Measurements from ENCODE around the gene MRPL16. TPM values are rescaled to one million over a fixed set of nuclear protein-coding genes. Genes with fewer than 3 reads are reported as not detected.
"Not testable (repeated sequence)": the region's sequence is repeated elsewhere in the genome, so short reads cannot be mapped to it uniquely, and the experiment has no call there.

MRPL16 gene
- total and polyA plus RNA-seq, 9 donors = 32.8 to 38.6 (median 37.1) TPM

- Histone ChIP-seq H3K4me3 (ENCODE audit: low read length) (no peak overlapping the region), H3K4me1 (ENCODE audit: control insufficient read depth, insufficient read depth, low read length) (no peaks in the 10 kb centered on the region), H3K9me3 (replicated peaks; ENCODE audit: control insufficient read depth, low read depth, low read length) (no peaks in the 10 kb centered on the region), H3K27me3 (ENCODE audit: control insufficient read depth, insufficient read depth, low read length) (no peaks in the 10 kb centered on the region), H3K27ac (ENCODE audit: low read length) (no peak overlapping the region), H3K36me3 (ENCODE audit: control insufficient read depth, insufficient read depth, low read length) (peaks cover 12% of the 10 kb centered on the region)
- DNase-seq = no peak
- 50% methylated on average over 4 of the region's 7 CpGs for WGBS (ENCODE audit: insufficient coverage)
Observed at GRCh38 chr11:59800390-59801025, 10.1 kb downstream of the MRPL16 start.

GRCh38 chr11:59794417-59794816, 16.2 kb downstream of the MRPL16 start:
- Histone ChIP-seq H3K27ac (ENCODE audit: low read length) (no peak overlapping the region), H3K4me1 (ENCODE audit: control insufficient read depth, insufficient read depth, low read length) (no peaks in the 10 kb centered on the region), H3K4me3 (ENCODE audit: low read length) (no peak overlapping the region), H3K36me3 (ENCODE audit: control insufficient read depth, insufficient read depth, low read length) (no peaks in the 10 kb centered on the region), H3K9me3 (replicated peaks; ENCODE audit: control insufficient read depth, low read depth, low read length) (no peaks in the 10 kb centered on the region), H3K27me3 (ENCODE audit: control insufficient read depth, insufficient read depth, low read length) (no peaks in the 10 kb centered on the region)
- WGBS (ENCODE audit: insufficient coverage) = no CpG with 5 or more reads among the region's 3 CpGs
- no peak for DNase-seq

GRCh38 chr11:59792507-59792906, 18.1 kb downstream of the MRPL16 start:
- DNase-seq = no peak
- WGBS (ENCODE audit: insufficient coverage) = 75% methylated on average over 1 of the region's 1 CpG
- no peaks in the 10 kb centered on the region for H3K27me3 ChIP-seq (ENCODE audit: control insufficient read depth, insufficient read depth, low read length)
- H3K4me1 ChIP-seq (ENCODE audit: control insufficient read depth, insufficient read depth, low read length) = no peaks in the 10 kb centered on the region
- H3K27ac ChIP-seq (ENCODE audit: low read length) = no peak overlapping the region
- H3K36me3 ChIP-seq (ENCODE audit: control insufficient read depth, insufficient read depth, low read length) = no peaks in the 10 kb centered on the region
- H3K4me3 ChIP-seq (ENCODE audit: low read length) = no peak overlapping the region
- H3K9me3 ChIP-seq (replicated peaks; ENCODE audit: control insufficient read depth, low read depth, low read length) = no peaks in the 10 kb centered on the region

- H3K9me3 ChIP-seq (replicated peaks; ENCODE audit: control insufficient read depth, low read depth, low read length) = no peaks in the 10 kb centered on the region
- WGBS (ENCODE audit: insufficient coverage) = 46% methylated on average over 4 of the region's 4 CpGs
- no peak for DNase-seq
- no peak overlapping the region for H3K4me3 ChIP-seq (ENCODE audit: low read length)
- no peaks in the 10 kb centered on the region for H3K4me1 ChIP-seq (ENCODE audit: control insufficient read depth, insufficient read depth, low read length)
- H3K36me3 ChIP-seq (ENCODE audit: control insufficient read depth, insufficient read depth, low read length) = no peaks in the 10 kb centered on the region
- no peaks in the 10 kb centered on the region for H3K27me3 ChIP-seq (ENCODE audit: control insufficient read depth, insufficient read depth, low read length)
- no peak overlapping the region for H3K27ac ChIP-seq (ENCODE audit: low read length)
Observed at GRCh38 chr11:59791639-59792038, 18.9 kb downstream of the MRPL16 start.

- WGBS (ENCODE audit: insufficient coverage) = 35% methylated on average over 3 of the region's 3 CpGs
- DNase-seq = no peak
- Histone ChIP-seq H3K36me3 (ENCODE audit: control insufficient read depth, insufficient read depth, low read length) (no peaks in the 10 kb centered on the region), H3K4me1 (ENCODE audit: control insufficient read depth, insufficient read depth, low read length) (no peaks in the 10 kb centered on the region), H3K9me3 (replicated peaks; ENCODE audit: control insufficient read depth, low read depth, low read length) (no peaks in the 10 kb centered on the region), H3K27ac (ENCODE audit: low read length) (no peak overlapping the region), H3K27me3 (ENCODE audit: control insufficient read depth, insufficient read depth, low read length) (no peaks in the 10 kb centered on the region), H3K4me3 (ENCODE audit: low read length) (no peak overlapping the region)
Observed at GRCh38 chr11:59787816-59788215, 22.8 kb downstream of the MRPL16 start.

GRCh38 chr11:59787255-59787588, 23.4 kb downstream of the MRPL16 start:
- Histone ChIP-seq H3K9me3 (replicated peaks; ENCODE audit: control insufficient read depth, low read depth, low read length) (no peaks in the 10 kb centered on the region), H3K4me3 (ENCODE audit: low read length) (no peak overlapping the region), H3K27me3 (ENCODE audit: control insufficient read depth, insufficient read depth, low read length) (no peaks in the 10 kb centered on the region), H3K36me3 (ENCODE audit: control insufficient read depth, insufficient read depth, low read length) (no peaks in the 10 kb centered on the region), H3K27ac (ENCODE audit: low read length) (no peak overlapping the region), H3K4me1 (ENCODE audit: control insufficient read depth, insufficient read depth, low read length) (no peaks in the 10 kb centered on the region)
- no peak for DNase-seq
- WGBS (ENCODE audit: insufficient coverage) = 92% methylated on average over 4 of the region's 4 CpGs

- Histone ChIP-seq H3K4me3 (ENCODE audit: low read length) (no peak overlapping the region), H3K36me3 (ENCODE audit: control insufficient read depth, insufficient read depth, low read length) (no peaks in the 10 kb centered on the region), H3K27me3 (ENCODE audit: control insufficient read depth, insufficient read depth, low read length) (no peaks in the 10 kb centered on the region), H3K9me3 (replicated peaks; ENCODE audit: control insufficient read depth, low read depth, low read length) (no peaks in the 10 kb centered on the region), H3K4me1 (ENCODE audit: control insufficient read depth, insufficient read depth, low read length) (no peaks in the 10 kb centered on the region), H3K27ac (ENCODE audit: low read length) (no peak overlapping the region)
- WGBS (ENCODE audit: insufficient coverage) = 80% methylated on average over 1 of the region's 4 CpGs
- DNase-seq = no peak
Observed at GRCh38 chr11:59785818-59786217, 24.8 kb downstream of the MRPL16 start.

- not testable (repeated sequence) for H3K4me1 ChIP-seq (ENCODE audit: control insufficient read depth, insufficient read depth, low read length); DNase-seq
- WGBS (ENCODE audit: insufficient coverage) = 76% methylated on average over 3 of the region's 5 CpGs
Observed at GRCh38 chr11:59784441-59784840, 26.1 kb downstream of the MRPL16 start.

GRCh38 chr11:59783632-59784090, 26.9 kb downstream of the MRPL16 start:
- no peak overlapping the region for H3K27ac ChIP-seq (ENCODE audit: low read length)
- 82% methylated on average over 2 of the region's 4 CpGs for WGBS (ENCODE audit: insufficient coverage)
- no peaks in the 10 kb centered on the region for H3K9me3 ChIP-seq (replicated peaks; ENCODE audit: control insufficient read depth, low read depth, low read length)

More at GRCh38 chr11:59784441-59784840, 26.1 kb downstream of the MRPL16 start:
- not testable (repeated sequence) for H3K9me3 ChIP-seq (replicated peaks; ENCODE audit: control insufficient read depth, low read depth, low read length); H3K36me3 ChIP-seq (ENCODE audit: control insufficient read depth, insufficient read depth, low read length); H3K27ac ChIP-seq (ENCODE audit: low read length); H3K27me3 ChIP-seq (ENCODE audit: control insufficient read depth, insufficient read depth, low read length); H3K4me3 ChIP-seq (ENCODE audit: low read length)

GRCh38 chr11:59782080-59782479, 28.5 kb downstream of the MRPL16 start:
- Histone ChIP-seq H3K9me3 (replicated peaks; ENCODE audit: control insufficient read depth, low read depth, low read length) (no peaks in the 10 kb centered on the region), H3K4me3 (ENCODE audit: low read length) (no peak overlapping the region), H3K36me3 (ENCODE audit: control insufficient read depth, insufficient read depth, low read length) (no peaks in the 10 kb centered on the region), H3K4me1 (ENCODE audit: control insufficient read depth, insufficient read depth, low read length) (no peaks in the 10 kb centered on the region), H3K27ac (ENCODE audit: low read length) (no peak overlapping the region), H3K27me3 (ENCODE audit: control insufficient read depth, insufficient read depth, low read length) (no peaks in the 10 kb centered on the region)
- no peak for DNase-seq
- WGBS (ENCODE audit: insufficient coverage) = no CpG with 5 or more reads among the region's 2 CpGs

More at GRCh38 chr11:59783632-59784090, 26.9 kb downstream of the MRPL16 start:
- H3K4me3 ChIP-seq (ENCODE audit: low read length) = no peak overlapping the region
- H3K27me3 ChIP-seq (ENCODE audit: control insufficient read depth, insufficient read depth, low read length) = no peaks in the 10 kb centered on the region
- H3K4me1 ChIP-seq (ENCODE audit: control insufficient read depth, insufficient read depth, low read length) = no peaks in the 10 kb centered on the region
- H3K36me3 ChIP-seq (ENCODE audit: control insufficient read depth, insufficient read depth, low read length) = no peaks in the 10 kb centered on the region
- DNase-seq = no peak

- no peak for DNase-seq
- no peak overlapping the region for H3K27ac ChIP-seq (ENCODE audit: low read length)
- H3K4me1 ChIP-seq (ENCODE audit: control insufficient read depth, insufficient read depth, low read length) = no peaks in the 10 kb centered on the region
- no peaks in the 10 kb centered on the region for H3K9me3 ChIP-seq (replicated peaks; ENCODE audit: control insufficient read depth, low read depth, low read length)
- no peaks in the 10 kb centered on the region for H3K36me3 ChIP-seq (ENCODE audit: control insufficient read depth, insufficient read depth, low read length)
- no peaks in the 10 kb centered on the region for H3K27me3 ChIP-seq (ENCODE audit: control insufficient read depth, insufficient read depth, low read length)
- no peak overlapping the region for H3K4me3 ChIP-seq (ENCODE audit: low read length)
- 57% methylated on average over 1 of the region's 1 CpG for WGBS (ENCODE audit: insufficient coverage)
Observed at GRCh38 chr11:59779487-59779886, 31.1 kb downstream of the MRPL16 start.

Data from muscle of leg (tissue), 11 donors.